NCI-H1436 treated with DMSO at 0.1 percent for 48 hours (cell line): ENCODE results near the gene MLKL.
A peak's percentile ranks its signal among the peaks of the same experiment; 100 is the strongest.
"Not testable (repeated sequence)": the region's sequence is repeated elsewhere in the genome, so short reads cannot be mapped to it uniquely, and the experiment has no call there.

Experiments
- DNase-seq: peaks from one replicate; lab custom pipeline; 2025; lab: John Stamatoyannopoulos, UW

Gene MLKL

GRCh38 chr16:74699666-74700065, 996 bp downstream of the MLKL start:
- DNase-seq: no peak

- no peak for DNase-seq
These were observed 2.4 kb downstream of the MLKL start for GRCh38 chr16:74698222-74698621.

GRCh38 chr16:74695450-74696422, 4.9 kb downstream of the MLKL start:
- peak; percentile 53 for DNase-seq

GRCh38 chr16:74691093-74691855, 9.4 kb downstream of the MLKL start:
- DNase-seq: no peak

- no peak for DNase-seq
These were observed 18.1 kb downstream of the MLKL start for GRCh38 chr16:74682556-74682955.

- DNase-seq: no peak
These were observed 20.0 kb downstream of the MLKL start for GRCh38 chr16:74680681-74681080.

GRCh38 chr16:74679983-74680382, 20.7 kb downstream of the MLKL start:
- DNase-seq: no peak

GRCh38 chr16:74677868-74678267, 22.8 kb downstream of the MLKL start:
- DNase-seq: no peak

GRCh38 chr16:74673876-74674275, 26.8 kb downstream of the MLKL start:
- no peak for DNase-seq

- DNase-seq: not testable (repeated sequence)
These were observed 31.8 kb downstream of the MLKL start for GRCh38 chr16:74668877-74669276.

GRCh38 chr16:74667255-74667700, 33.4 kb downstream of the MLKL start:
- no peak for DNase-seq

GRCh38 chr16:74666425-74667254, 34.0 kb downstream of the MLKL start, which contains the start of gene RFWD3:
RFWD3 (minus strand) TSS chr16:74666877; CDS start chr16:74661449, 5,428 bp downstream.
- peak; percentile 98 for DNase-seq

- DNase-seq: no peak
These were observed 34.6 kb downstream of the MLKL start for GRCh38 chr16:74666010-74666421.

GRCh38 chr16:74661064-74661463, 39.6 kb downstream of the MLKL start:
- DNase-seq: no peak

GRCh38 chr16:74660383-74660782, 40.3 kb downstream of the MLKL start:
- DNase-seq: no peak

- DNase-seq: no peak
These were observed 41.6 kb downstream of the MLKL start for GRCh38 chr16:74659041-74659440.

- no peak for DNase-seq
These were observed 42.6 kb downstream of the MLKL start for GRCh38 chr16:74657870-74658642.

GRCh38 chr16:74654536-74655050, 46.1 kb downstream of the MLKL start:
- no peak for DNase-seq

- DNase-seq: not testable (repeated sequence)
These were observed 47.8 kb downstream of the MLKL start for GRCh38 chr16:74652883-74653282.

- DNase-seq: no peak
These were observed 48.4 kb downstream of the MLKL start for GRCh38 chr16:74652249-74652648.

GRCh38 chr16:74651841-74652240, 48.8 kb downstream of the MLKL start:
- no peak for DNase-seq
